Ovary (tissue), 3 donors: ENCODE measurements around the gene UST.

ENCODE experiments used
- POLR2A ChIP-seq: fragments of 450-650 bp; IDR thresholded peaks from one replicate; pipeline ENCODE4 v1.6.1; 2017; ENCODE audit warnings: antibody characterized with exemption, mild to moderate bottlenecking, moderate library complexity
- TF ChIP-seq, protein P1 (sequence below), 3 donors: fragments of 450-650 bp in 2 of 3; fragments of 200-600 bp in 1 of 3; IDR thresholded peaks; one replicate each; pipeline versions ENCODE4 v1.5.1 to v1.8.0; 2016 to 2022; ENCODE audit warnings: antibody characterized with exemption in 3 of 3, mild to moderate bottlenecking in 1 of 3
- donor health status: DM: no; HTN: no; CAD: no.

DNA sequence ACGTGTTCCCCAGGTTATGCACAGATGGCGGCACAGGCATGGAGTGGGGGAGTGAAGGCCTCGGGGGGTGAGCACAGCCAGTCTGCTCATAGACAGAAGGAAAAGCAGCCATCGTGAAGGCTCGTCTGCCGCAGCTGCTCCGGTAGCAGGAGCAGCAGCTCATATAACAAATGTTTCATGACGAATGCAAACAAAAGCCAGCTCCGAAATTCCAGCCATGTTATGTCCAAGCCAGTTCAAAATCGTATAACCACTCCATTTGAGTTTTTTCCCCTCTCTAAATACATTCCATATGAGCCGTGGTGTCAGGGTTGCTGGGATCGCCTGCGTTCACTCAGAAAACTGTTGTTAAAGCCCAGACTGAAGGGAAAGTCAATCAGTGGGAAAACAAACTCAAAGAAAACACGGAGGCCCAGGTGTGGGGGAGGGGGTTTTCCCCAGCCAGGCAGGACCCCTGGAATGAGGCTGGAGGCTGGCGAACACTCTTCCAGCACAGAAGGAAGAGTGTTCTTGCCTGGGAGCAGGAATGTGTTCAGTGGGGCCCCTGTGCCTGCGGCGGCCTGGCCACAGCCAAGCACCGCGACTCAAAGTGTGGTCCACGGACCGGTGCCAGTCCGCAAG is 290.3 kb downstream of the UST start:
- TF ChIP-seq POLR2A: no peak
- TF ChIP-seq, protein P1, sequence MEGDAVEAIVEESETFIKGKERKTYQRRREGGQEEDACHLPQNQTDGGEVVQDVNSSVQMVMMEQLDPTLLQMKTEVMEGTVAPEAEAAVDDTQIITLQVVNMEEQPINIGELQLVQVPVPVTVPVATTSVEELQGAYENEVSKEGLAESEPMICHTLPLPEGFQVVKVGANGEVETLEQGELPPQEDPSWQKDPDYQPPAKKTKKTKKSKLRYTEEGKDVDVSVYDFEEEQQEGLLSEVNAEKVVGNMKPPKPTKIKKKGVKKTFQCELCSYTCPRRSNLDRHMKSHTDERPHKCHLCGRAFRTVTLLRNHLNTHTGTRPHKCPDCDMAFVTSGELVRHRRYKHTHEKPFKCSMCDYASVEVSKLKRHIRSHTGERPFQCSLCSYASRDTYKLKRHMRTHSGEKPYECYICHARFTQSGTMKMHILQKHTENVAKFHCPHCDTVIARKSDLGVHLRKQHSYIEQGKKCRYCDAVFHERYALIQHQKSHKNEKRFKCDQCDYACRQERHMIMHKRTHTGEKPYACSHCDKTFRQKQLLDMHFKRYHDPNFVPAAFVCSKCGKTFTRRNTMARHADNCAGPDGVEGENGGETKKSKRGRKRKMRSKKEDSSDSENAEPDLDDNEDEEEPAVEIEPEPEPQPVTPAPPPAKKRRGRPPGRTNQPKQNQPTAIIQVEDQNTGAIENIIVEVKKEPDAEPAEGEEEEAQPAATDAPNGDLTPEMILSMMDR (IDR thresholded peaks at IDR 0.05): no peak
